ENCODE results near the gene LY6G6F. TPM values are rescaled to one million over a fixed set of nuclear protein-coding genes. Genes with fewer than 3 reads are reported as not detected.

The LY6G6F gene
- total RNA-seq, 4 donors from 2014 or later, result not detected

- Histone ChIP-seq H3K27ac (peak within 1 kb of the TSS; percentile 79 to 84 (median 80)), H3K4me3 (replicated peaks in 1 of 3) (peak within 1 kb of the TSS in 2 of 3 donors; percentile 24 to 27), H3K9me3 (no peaks in the 10 kb centered on the region), H3K27me3 (no peaks in the 10 kb centered on the region), H3K4me1 (peaks cover 10 to 18% of the 10 kb centered on the region in 2 donors), H3K36me3 (no peaks in the 10 kb centered on the region)
- intact Hi-C loops (cut with DNase I), result loop anchor here (5.0 kb wide), 1 partner anchor 152 kb away; no protein-coding TSS in a partner anchor
- peak; percentile 89 for DNase-seq
- no peak for TF ChIP-seq POLR2A (IDR thresholded peaks at IDR 0.05)
- TF ChIP-seq, protein P1, sequence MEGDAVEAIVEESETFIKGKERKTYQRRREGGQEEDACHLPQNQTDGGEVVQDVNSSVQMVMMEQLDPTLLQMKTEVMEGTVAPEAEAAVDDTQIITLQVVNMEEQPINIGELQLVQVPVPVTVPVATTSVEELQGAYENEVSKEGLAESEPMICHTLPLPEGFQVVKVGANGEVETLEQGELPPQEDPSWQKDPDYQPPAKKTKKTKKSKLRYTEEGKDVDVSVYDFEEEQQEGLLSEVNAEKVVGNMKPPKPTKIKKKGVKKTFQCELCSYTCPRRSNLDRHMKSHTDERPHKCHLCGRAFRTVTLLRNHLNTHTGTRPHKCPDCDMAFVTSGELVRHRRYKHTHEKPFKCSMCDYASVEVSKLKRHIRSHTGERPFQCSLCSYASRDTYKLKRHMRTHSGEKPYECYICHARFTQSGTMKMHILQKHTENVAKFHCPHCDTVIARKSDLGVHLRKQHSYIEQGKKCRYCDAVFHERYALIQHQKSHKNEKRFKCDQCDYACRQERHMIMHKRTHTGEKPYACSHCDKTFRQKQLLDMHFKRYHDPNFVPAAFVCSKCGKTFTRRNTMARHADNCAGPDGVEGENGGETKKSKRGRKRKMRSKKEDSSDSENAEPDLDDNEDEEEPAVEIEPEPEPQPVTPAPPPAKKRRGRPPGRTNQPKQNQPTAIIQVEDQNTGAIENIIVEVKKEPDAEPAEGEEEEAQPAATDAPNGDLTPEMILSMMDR (IDR thresholded peaks at IDR 0.05), result peak; percentile 25 to 89 (median 80)
- 10 to 13% methylated on average over 17 of the region's 17 CpGs for WGBS, 2 donors
These were observed 26.2 kb upstream of the LY6G6F start, which contains the start of gene LY6G5C for GRCh38 chr6:31680226-31681134. TSS of gene LY6G5C (minus strand) at chr6:31681067. CDS start at chr6:31680373, 694 bp downstream.

DNA sequence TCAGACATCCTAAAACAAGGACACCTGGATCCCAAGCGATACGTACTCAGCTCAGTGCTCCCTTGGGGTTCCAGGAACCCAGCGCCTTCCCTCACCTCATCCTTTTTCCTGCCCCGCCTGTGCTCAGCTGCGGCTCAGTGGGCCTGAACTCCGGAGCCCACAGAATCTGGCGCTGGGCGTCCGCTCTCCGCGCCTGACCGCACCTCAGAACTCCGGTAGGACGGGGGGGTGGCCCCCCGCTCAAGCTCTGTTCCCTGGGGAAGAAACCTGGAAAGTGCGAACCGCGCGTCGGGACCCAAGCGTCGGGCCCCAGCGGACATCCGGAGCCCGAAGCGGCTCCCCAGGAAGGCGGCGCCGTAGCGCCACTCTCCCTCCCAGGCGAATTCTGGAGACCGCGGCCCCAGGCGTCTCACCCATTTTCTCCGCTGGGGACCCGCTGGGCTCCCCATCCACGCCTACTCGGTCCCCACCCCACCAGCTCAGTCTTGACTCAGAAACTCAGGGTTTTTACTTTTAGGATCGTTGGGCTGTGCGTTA, 25.5 kb upstream of the LY6G6F start:
- 0% methylated on average over 11 to 27 of the region's 40 CpGs for WGBS, 2 donors
- DNase-seq, result peak; percentile 91 to 92
- no peaks in the 10 kb centered on the region for H3K9me3 ChIP-seq
- TF ChIP-seq POLR2A (IDR thresholded peaks at IDR 0.05), result peak in 1 of 2 donors; percentile 42
- TF ChIP-seq, protein P1 (IDR thresholded peaks at IDR 0.05), result no peak
- no peaks in the 10 kb centered on the region for H3K27me3 ChIP-seq
- intact Hi-C loops (cut with DNase I), result loop anchor here (5.0 kb wide), 1 partner anchor 151 kb away; no protein-coding TSS in a partner anchor
- H3K36me3 ChIP-seq, result peaks cover 0 to under 1% of the 10 kb centered on the region in 2 donors
- peaks cover 10 to 18% of the 10 kb centered on the region in 2 donors for H3K4me1 ChIP-seq
- H3K4me3 ChIP-seq (replicated peaks in 1 of 3), result peak overlapping the region in 2 of 3 donors; percentile 24 to 27
- H3K27ac ChIP-seq, result peak overlapping the region; percentile 79 to 84 (median 80)

DNA sequence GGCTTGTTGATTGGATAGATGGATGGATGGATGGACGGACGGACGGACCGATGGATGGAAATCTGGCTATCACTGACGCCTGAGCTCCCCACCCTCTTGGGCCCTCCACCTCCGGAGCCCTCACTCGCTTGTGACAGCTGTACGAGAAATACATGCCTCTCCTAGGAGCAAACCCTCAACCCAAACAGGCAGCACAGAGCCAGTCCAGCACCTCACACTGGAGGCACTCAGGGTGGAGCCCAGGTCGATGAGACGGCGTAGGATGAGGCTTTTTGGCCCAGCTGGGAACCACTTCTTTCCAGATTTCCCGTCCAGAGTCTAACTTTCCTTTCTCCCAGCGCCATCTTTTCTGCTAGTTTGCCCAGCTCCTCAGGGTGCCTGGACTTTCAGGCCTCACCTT, 23.1 kb upstream of the LY6G6F start:
- no peaks in the 10 kb centered on the region for H3K27me3 ChIP-seq
- intact Hi-C loops (cut with DNase I), result loop anchor here (5.0 kb wide), 1 partner anchor 149 kb away; no protein-coding TSS in a partner anchor
- H3K4me1 ChIP-seq, result peaks cover 10 to 18% of the 10 kb centered on the region in 2 donors
- TF ChIP-seq, protein P1 (IDR thresholded peaks at IDR 0.05), result no peak
- TF ChIP-seq POLR2A (IDR thresholded peaks at IDR 0.05), result no peak
- H3K36me3 ChIP-seq, result peaks cover 21 to 23% of the 10 kb centered on the region in 2 donors
- WGBS, 2 donors, result 68 to 74% methylated on average over 13 of the region's 13 CpGs
- H3K9me3 ChIP-seq, result no peaks in the 10 kb centered on the region
- DNase-seq, result peak in 1 of 2 donors; percentile 16
- no peak overlapping the region for H3K4me3 ChIP-seq (replicated peaks in 1 of 3)
- no peak overlapping the region for H3K27ac ChIP-seq

DNA sequence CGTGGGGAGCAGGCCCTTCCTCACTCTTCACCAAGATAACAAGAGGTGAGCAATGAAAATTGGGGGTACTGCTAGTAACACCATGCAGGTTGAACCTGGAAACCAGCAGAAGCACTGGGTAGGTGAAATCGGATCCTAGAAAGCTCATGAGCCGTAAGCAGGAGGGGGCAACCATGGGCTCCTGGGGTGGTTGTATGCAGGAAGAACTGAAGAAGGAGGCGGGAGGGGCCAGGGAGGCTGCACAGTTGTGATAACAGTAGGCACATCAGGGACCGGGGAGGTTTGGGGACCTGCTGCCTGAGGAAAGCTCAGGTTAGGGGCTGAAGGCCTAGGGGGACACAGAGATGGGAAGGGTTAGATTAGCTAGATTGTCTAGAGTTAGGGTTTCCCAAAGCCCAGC, 20.2 kb upstream of the LY6G6F start:
- TF ChIP-seq, protein P1 (IDR thresholded peaks at IDR 0.05), result no peak
- no peak for TF ChIP-seq POLR2A (IDR thresholded peaks at IDR 0.05)
- no peaks in the 10 kb centered on the region for H3K27me3 ChIP-seq
- DNase-seq, result no peak
- H3K9me3 ChIP-seq, result no peaks in the 10 kb centered on the region
- H3K27ac ChIP-seq, result no peak overlapping the region
- H3K4me1 ChIP-seq, result peaks cover 7 to 11% of the 10 kb centered on the region in 2 donors
- peaks cover 41 to 48% of the 10 kb centered on the region in 2 donors for H3K36me3 ChIP-seq
- WGBS, 2 donors, result 82 to 92% methylated on average over 5 of the region's 5 CpGs
- intact Hi-C loops (cut with DNase I), result loop anchor here (5.0 kb wide), 1 partner anchor 46 kb away; no protein-coding TSS in a partner anchor
- no peak overlapping the region for H3K4me3 ChIP-seq (replicated peaks in 1 of 3)

Measured in thyroid gland (tissue), 4 donors.